Neural cell (in vitro differentiated cells): ENCODE measurements around the gene REC114. TPM values are rescaled to one million over a fixed set of nuclear protein-coding genes. Genes with fewer than 3 reads are reported as not detected.

Experiments used
- H2AFZ ChIP-seq: fragments of 200-600, 300-800 bp; sonication (generic), shearing (Covaris generic); 2 replicates; pipeline ENCODE4 v1.6.0; 2014; ENCODE audit warnings: low read depth, mild to moderate bottlenecking, antibody characterized with exemption, low read length, moderate library complexity
- H3F3A ChIP-seq: fragments of 200-600 bp; shearing (Covaris generic); 2 replicates; pipeline ENCODE4 v1.6.1; 2016; ENCODE audit warnings: mild to moderate bottlenecking, moderate library complexity, mixed read lengths, antibody characterized with exemption, low read length; ENCODE audit not compliant: insufficient read depth, poor library complexity, severe bottlenecking
- H3K27ac ChIP-seq: fragments of 200-600, 300-800 bp; sonication (generic), shearing (Covaris generic); 2 replicates; pipeline ENCODE4 v1.5.1; 2014; ENCODE audit warnings: mild to moderate bottlenecking, low read length, moderate library complexity
- H3K27me3 ChIP-seq: fragments of 300-800, 200-600 bp; sonication (generic), shearing (Covaris generic); 2 replicates; pipeline ENCODE4 v1.6.0; 2014; ENCODE audit warnings: mild to moderate bottlenecking, low read depth, low read length, moderate library complexity; ENCODE audit not compliant: insufficient read depth
- H3K36me3 ChIP-seq: fragments of 300-800, 200-600 bp; sonication (generic), shearing (Covaris generic); 2 replicates; pipeline ENCODE4 v1.5.1; 2014; ENCODE audit warnings: mild to moderate bottlenecking, antibody characterized with exemption, low read length, moderate library complexity; ENCODE audit not compliant: insufficient read depth
- H3K4me2 ChIP-seq: fragments of 300-800, 200-600 bp; sonication (generic), shearing (Covaris generic); 2 replicates; pipeline ENCODE4 v1.6.0; 2014; ENCODE audit warnings: mild to moderate bottlenecking, low read length
- H3K4me3 ChIP-seq: fragments of 300-800, 200-600 bp; sonication (generic), shearing (Covaris generic); 2 replicates; pipeline ENCODE4 v1.5.1; 2014; ENCODE audit warnings: mild to moderate bottlenecking, low read length, moderate library complexity
- H3K79me2 ChIP-seq: fragments of 200-600 bp; shearing (Covaris generic); replicated peaks from 2 replicates; pipeline ENCODE4 v1.6.0; 2014; ENCODE audit warnings: mild to moderate bottlenecking, low read length, moderate library complexity; ENCODE audit not compliant: insufficient read depth
- H3K9ac ChIP-seq: fragments of 300-800, 200-600 bp; sonication (generic), shearing (Covaris generic); 2 replicates; pipeline ENCODE4 v1.6.1; 2016; ENCODE audit warnings: mild to moderate bottlenecking, low read length, mixed read lengths
- H3K9me2 ChIP-seq: fragments of 200-600 bp; shearing (Covaris generic); 2 replicates; pipeline ENCODE4 v1.6.1; 2016; ENCODE audit warnings: mild to moderate bottlenecking, low read length, mixed read lengths; ENCODE audit not compliant: insufficient read depth
- H3K9me3 ChIP-seq: fragments of 200-600, 300-800 bp; sonication (generic), shearing (Covaris generic); 2 replicates; pipeline ENCODE4 v1.6.1; 2016; ENCODE audit warnings: mild to moderate bottlenecking, mixed run types, low read length, moderate library complexity, mixed read lengths
- H4K20me1 ChIP-seq: fragments of 200-600 bp; shearing (Covaris generic); 2 replicates; pipeline ENCODE4 v1.6.1; 2016; ENCODE audit warnings: mild to moderate bottlenecking, mixed run types; ENCODE audit not compliant: insufficient read depth
- CTCF ChIP-seq: fragments of 450-650 bp; IDR thresholded peaks from 2 replicates; pipeline ENCODE4 v1.5.1; 2014; ENCODE audit warnings: antibody characterized with exemption, mild to moderate bottlenecking, moderate library complexity; ENCODE audit not compliant: poor library complexity, severe bottlenecking
- EP300 ChIP-seq: fragments of 450-650 bp; conservative IDR thresholded peaks from 2 replicates; pipeline ENCODE4 v1.6.1; 2014; ENCODE audit warnings: antibody characterized with exemption, mild to moderate bottlenecking, moderate library complexity; ENCODE audit not compliant: poor library complexity, severe bottlenecking
- EZH2 ChIP-seq: fragments of 200-600, 300-800 bp; shearing (Covaris generic), sonication (generic); IDR thresholded peaks from 2 replicates; pipeline ENCODE4 v1.6.1; 2014; ENCODE audit warnings: antibody characterized with exemption, low read length, borderline replicate concordance, mild to moderate bottlenecking; ENCODE audit not compliant: insufficient read depth, poor library complexity, severe bottlenecking
- MXI1 ChIP-seq: fragments of 450-650 bp; conservative IDR thresholded peaks from 2 replicates; pipeline ENCODE4 v1.6.1; 2014; ENCODE audit warnings: antibody characterized with exemption, mild to moderate bottlenecking; ENCODE audit not compliant: poor library complexity, severe bottlenecking
- POLR2AphosphoS5 ChIP-seq: IDR thresholded peaks from 2 replicates; pipeline ENCODE4 v1.6.1; 2012
- RAD21 ChIP-seq: fragments of 450-650 bp; conservative IDR thresholded peaks from 2 replicates; pipeline ENCODE4 v1.6.1; 2014; ENCODE audit warnings: antibody characterized with exemption, mild to moderate bottlenecking, moderate library complexity
- REST ChIP-seq: IDR thresholded peaks from 2 replicates; pipeline ENCODE4 v1.6.1; 2012; ENCODE audit warnings: borderline replicate concordance
- SMC3 ChIP-seq: fragments of 450-650 bp; conservative IDR thresholded peaks from 2 replicates; pipeline ENCODE4 v1.6.1; 2014; ENCODE audit warnings: antibody characterized with exemption, mild to moderate bottlenecking, moderate library complexity; ENCODE audit not compliant: poor library complexity
- TAF1 ChIP-seq: IDR thresholded peaks from 2 replicates; pipeline ENCODE4 v1.6.1; 2012; ENCODE audit warnings: low read depth
- polyA plus RNA-seq: library from polyadenylated mRNA; depleted of rRNA; stranded (reverse); fragments of >200 nt; gene quantifications from 2 replicates; pipeline ENCODE4 v1.2.3, GENCODE V29; 2014

The REC114 gene
- polyA plus RNA-seq, 1 donor from 2014 or later: not detected

GRCh38 chr15:73608941-73609340 is 166.0 kb downstream of the REC114 start:
- Histone ChIP-seq H3K4me2 (no peak overlapping the region), H3K27ac (no peak overlapping the region), H3F3A (no peaks in the 10 kb centered on the region), H4K20me1 (no peaks in the 10 kb centered on the region), H3K9me3 (no peaks in the 10 kb centered on the region), H3K9me2 (no peaks in the 10 kb centered on the region), H3K79me2 (peaks cover 59% of the 10 kb centered on the region), H3K4me3 (no peak overlapping the region), H3K9ac (no peak overlapping the region), H3K27me3 (no peaks in the 10 kb centered on the region), H3K36me3 (no peaks in the 10 kb centered on the region), H2AFZ (no peak overlapping the region)
- TF ChIP-seq CTCF (no peak), TAF1 (no peak), EP300 (no peak), SMC3 (no peak), RAD21 (no peak), EZH2 (no peak), REST (no peak), MXI1 (no peak), POLR2AphosphoS5 (no peak)

Other genes starting within 250 kb of the REC114 start
- 4.0 and 4.5 TPM in 2 replicates for gene HCN4, start 74.2 kb upstream of the REC114 start, polyA plus RNA-seq
- 237 and 284 TPM in 2 replicates for gene NPTN, start 190.2 kb downstream of the REC114 start, polyA plus RNA-seq
- 70.4 and 99.1 TPM in 2 replicates for gene CD276, start 241.2 kb downstream of the REC114 start, polyA plus RNA-seq